CD4-positive, alpha-beta memory T cell (primary cell): Measurements from ENCODE around the gene RAB40C. TPM values are rescaled to one million over a fixed set of nuclear protein-coding genes. Genes with fewer than 3 reads are reported as not detected.

Experiments used
- CTCF ChIA-PET: fragments of 350-600 bp; sonication (Branson Sonifier 250); formaldehyde crosslinking; loops from one replicate; lab custom pipeline; 2021; ENCODE audit warnings: inconsistent platforms; ENCODE audit not compliant: partially characterized antibody; lab: Charles Lee
- POLR2A ChIA-PET: fragments of 350-600 bp; sonication (Branson Sonifier 250); formaldehyde crosslinking; loops from one replicate; lab custom pipeline; 2021; ENCODE audit not compliant: partially characterized antibody; lab: Charles Lee
- DNase-seq, 5 donors: peaks; one replicate each; pipeline versions ENCODE4 v3.0.0 to v3.0.0-alpha.2; 2020 to 2022; ENCODE audit warnings: mixed read lengths in 1 of 5
- H3K27ac ChIP-seq: one replicate; pipeline ENCODE4 v1.7.0; 2013; ENCODE audit warnings: low read depth, low read length
- H3K27me3 ChIP-seq: 2 replicates; pipeline ENCODE4 v1.7.0; 2013; ENCODE audit warnings: mild to moderate bottlenecking, low read length, moderate library complexity; ENCODE audit not compliant: insufficient read depth
- H3K36me3 ChIP-seq: 2 replicates; pipeline ENCODE4 v1.7.0; 2013; ENCODE audit warnings: mild to moderate bottlenecking, low read length, moderate library complexity; ENCODE audit not compliant: insufficient read depth
- H3K4me1 ChIP-seq: 2 replicates; pipeline ENCODE4 v1.7.0; 2013; ENCODE audit warnings: mild to moderate bottlenecking, low read length, moderate library complexity; ENCODE audit not compliant: insufficient read depth
- H3K4me3 ChIP-seq, 2 donors: one replicate each; pipeline ENCODE4 v1.7.0; 2013; ENCODE audit warnings: low read length in 2 of 2, mild to moderate bottlenecking in 1 of 2
- H3K9me3 ChIP-seq, 2 donors: one replicate each; pipeline ENCODE4 v1.7.0; 2013; ENCODE audit warnings: low read length in 2 of 2, control low read depth in 1 of 2; ENCODE audit not compliant: control insufficient read depth in 1 of 2
- H3K27ac Mint-ChIP-seq, 7 donors: one replicate each; pipeline ENCODE4 v1.8.0; 2020 to 2021; ENCODE audit warnings: mixed read lengths in 7 of 7, mild to moderate bottlenecking in 6 of 7, inconsistent platforms in 3 of 7, moderate library complexity in 3 of 7
- H3K27me3 Mint-ChIP-seq, 2 donors: one replicate each; pipeline ENCODE4 v1.8.0; 2020 to 2021; ENCODE audit warnings: mixed read lengths in 2 of 2
- H3K36me3 Mint-ChIP-seq, 2 donors: one replicate each; pipeline ENCODE4 v1.8.0; 2020 to 2021; ENCODE audit warnings: mixed read lengths in 2 of 2, inconsistent platforms in 1 of 2, mild to moderate bottlenecking in 1 of 2
- H3K4me1 Mint-ChIP-seq, 4 donors: one replicate each; pipeline ENCODE4 v1.8.0; 2020 to 2021; ENCODE audit warnings: mixed read lengths in 4 of 4, mild to moderate bottlenecking in 1 of 4
- H3K4me3 Mint-ChIP-seq, 8 donors: one replicate each; pipeline ENCODE4 v1.8.0; 2020 to 2021; ENCODE audit warnings: mixed read lengths in 8 of 8, mild to moderate bottlenecking in 7 of 8, moderate library complexity in 6 of 8, inconsistent platforms in 3 of 8
- H3K9me3 Mint-ChIP-seq, 8 donors: one replicate each; pipeline ENCODE4 v1.8.0; 2020 to 2021; ENCODE audit warnings: mixed read lengths in 8 of 8, mild to moderate bottlenecking in 5 of 8, inconsistent platforms in 3 of 8, moderate library complexity in 1 of 8
- intact Hi-C: fragments of 100-400 bp; cut with micrococcal nuclease; formaldehyde crosslinking; loops from one replicate; pipeline ENCODE4 v1.15.1; 2023
- polyA plus RNA-seq, 2 donors: library from polyadenylated mRNA; unstranded; fragments of 300-500 nt; fragmentation: Illumina TruSeq; gene quantifications; one replicate each; pipeline ENCODE4 v1.2.3, GENCODE V29; 2021
- total RNA-seq, 2 experiments: library from RNA; stranded (reverse); gene quantifications; one replicate each; pipeline ENCODE4 v1.2.3, GENCODE V29; 2021

The RAB40C gene, protein sequence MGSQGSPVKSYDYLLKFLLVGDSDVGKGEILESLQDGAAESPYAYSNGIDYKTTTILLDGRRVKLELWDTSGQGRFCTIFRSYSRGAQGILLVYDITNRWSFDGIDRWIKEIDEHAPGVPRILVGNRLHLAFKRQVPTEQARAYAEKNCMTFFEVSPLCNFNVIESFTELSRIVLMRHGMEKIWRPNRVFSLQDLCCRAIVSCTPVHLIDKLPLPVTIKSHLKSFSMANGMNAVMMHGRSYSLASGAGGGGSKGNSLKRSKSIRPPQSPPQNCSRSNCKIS
- 10 to 100 TPM; 22.0 to 25.6 TPM for total RNA-seq
- 10 to 100 TPM in 1 of 2 donors, 1 to 10 TPM in 1; 6.8 to 17.7 TPM for polyA plus RNA-seq

DNA sequence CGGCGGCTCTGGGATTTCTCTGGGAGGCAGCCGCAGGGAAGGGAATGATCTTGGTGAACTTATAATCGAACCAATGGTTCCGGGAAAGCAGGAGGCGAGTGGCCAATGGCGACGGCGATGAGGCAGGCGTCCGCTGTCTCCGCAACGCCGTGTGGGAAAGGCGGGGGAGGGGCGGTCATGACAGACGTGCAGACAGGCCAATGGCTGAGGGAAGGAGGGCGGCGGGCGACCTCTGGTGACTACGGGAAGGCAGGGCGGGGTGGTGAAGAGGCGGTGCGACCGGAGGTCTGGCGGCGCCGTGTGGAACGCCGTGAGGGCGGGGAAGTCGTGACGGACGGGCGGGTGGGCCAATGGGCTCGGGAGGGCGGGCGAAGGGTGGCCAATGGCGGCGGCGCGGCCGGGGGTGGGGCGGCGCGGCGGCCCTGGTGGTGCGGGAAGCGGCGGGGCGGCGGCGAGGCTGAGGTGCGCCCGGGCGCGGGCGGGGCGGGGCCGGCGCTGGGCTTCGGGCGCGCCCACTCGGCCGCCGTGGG is at the start of gene RAB40C:
Gene RAB40C, plus strand, starts transcription at position 409 of the 530 bp plus-strand sequence. CDS start 226 bp downstream, outside the sequence.
- H3K4me1 Mint-ChIP-seq: peaks cover 16 to 54% (median 33%) of the 10 kb centered on the region in 4 donors
- ChIA-PET CTCF (no interaction called here), POLR2A (interaction anchor here (0.8 to 2.2 kb wide), 6 partner anchors 10 to 188 kb away, joined by 3 to 18 read pairs (median 8); partner anchors contain the start of genes DECR2, METTL26, NHLRC4 and PIGQ)
- Histone ChIP-seq H3K27me3 (no peaks in the 10 kb centered on the region), H3K36me3 (no peaks in the 10 kb centered on the region), H3K9me3 (no peaks in the 10 kb centered on the region), H3K4me3 (peak within 1 kb of the TSS; percentile 52 to 89), H3K27ac (peak within 1 kb of the TSS; percentile 85), H3K4me1 (peaks cover 27% of the 10 kb centered on the region)
- peak; percentile 99 for DNase-seq
- H3K27me3 Mint-ChIP-seq: no peaks in the 10 kb centered on the region
- peak within 1 kb of the TSS; percentile 93 to 100 (median 99) for H3K4me3 Mint-ChIP-seq
- H3K27ac Mint-ChIP-seq: peak within 1 kb of the TSS; percentile 91 to 100 (median 99)
- H3K36me3 Mint-ChIP-seq: peaks cover 0 to 13% of the 10 kb centered on the region in 2 donors
- intact Hi-C loops: loop anchor here (1.0 to 10.0 kb wide), 6 partner anchors 19 to 381 kb away; partner anchors contain the start of genes CAPN15, LMF1, METTL26 and MRPL28
- peaks cover 0 to 2% (median 0%) of the 10 kb centered on the region in 8 donors for H3K9me3 Mint-ChIP-seq

- H3K9me3 Mint-ChIP-seq: no peaks in the 10 kb centered on the region
Observed at GRCh38 chr16:540645-541340, 49.1 kb upstream of the RAB40C start.

GRCh38 chr16:543301-544164 is 46.3 kb upstream of the RAB40C start:
- peaks cover 0 to 4% (median 1%) of the 10 kb centered on the region in 4 donors for H3K4me1 Mint-ChIP-seq
- ChIA-PET CTCF (no interaction called here), POLR2A (no interaction called here)
- Histone ChIP-seq H3K27ac (no peak overlapping the region), H3K27me3 (no peaks in the 10 kb centered on the region), H3K36me3 (no peaks in the 10 kb centered on the region), H3K4me1 (no peaks in the 10 kb centered on the region), H3K4me3 (no peak overlapping the region), H3K9me3 (no peaks in the 10 kb centered on the region)
- DNase-seq: no peak
- H3K27me3 Mint-ChIP-seq: no peaks in the 10 kb centered on the region
- H3K27ac Mint-ChIP-seq: no peak overlapping the region
- peaks cover 0 to 9% of the 10 kb centered on the region in 2 donors for H3K36me3 Mint-ChIP-seq
- intact Hi-C loops: no loop called here
- no peaks in the 10 kb centered on the region for H3K9me3 Mint-ChIP-seq
- H3K4me3 Mint-ChIP-seq: no peak overlapping the region

More at GRCh38 chr16:540645-541340, 49.1 kb upstream of the RAB40C start:
- Histone ChIP-seq H3K4me1 (no peaks in the 10 kb centered on the region), H3K27me3 (no peaks in the 10 kb centered on the region), H3K36me3 (no peaks in the 10 kb centered on the region), H3K9me3 (no peaks in the 10 kb centered on the region), H3K4me3 (no peak overlapping the region), H3K27ac (no peak overlapping the region)
- H3K4me3 Mint-ChIP-seq: no peak overlapping the region
- intact Hi-C loops: no loop called here
- H3K27me3 Mint-ChIP-seq: no peaks in the 10 kb centered on the region
- POLR2A ChIA-PET: no interaction called here
- DNase-seq: no peak
- CTCF ChIA-PET: no interaction called here
- H3K27ac Mint-ChIP-seq: no peak overlapping the region
- peaks cover 0 to 4% (median 1%) of the 10 kb centered on the region in 4 donors for H3K4me1 Mint-ChIP-seq
- peaks cover 0 to 9% of the 10 kb centered on the region in 2 donors for H3K36me3 Mint-ChIP-seq

GRCh38 chr16:544517-544916 is 45.3 kb upstream of the RAB40C start:
- Mint-ChIP-seq H3K4me1 (peaks cover 0 to 1% (median 0%) of the 10 kb centered on the region in 4 donors), H3K9me3 (no peaks in the 10 kb centered on the region), H3K36me3 (peaks cover 0 to 5% of the 10 kb centered on the region in 2 donors), H3K27ac (no peak overlapping the region), H3K27me3 (no peaks in the 10 kb centered on the region), H3K4me3 (no peak overlapping the region)
- H3K9me3 ChIP-seq: no peaks in the 10 kb centered on the region
- H3K27me3 ChIP-seq: no peaks in the 10 kb centered on the region
- ChIA-PET POLR2A (no interaction called here), CTCF (no interaction called here)
- H3K4me1 ChIP-seq: no peaks in the 10 kb centered on the region
- DNase-seq: no peak
- intact Hi-C loops: no loop called here
- no peaks in the 10 kb centered on the region for H3K36me3 ChIP-seq
- no peak overlapping the region for H3K4me3 ChIP-seq
- H3K27ac ChIP-seq: no peak overlapping the region

- ChIA-PET POLR2A (interaction anchor here (1.0 to 1.4 kb wide), 2 partner anchors 18 to 89 kb away, joined by 3 to 5 read pairs; partner anchors contain the start of gene METTL26), CTCF (no interaction called here)
- peak overlapping the region in 1 of 7 donors; percentile 51 for H3K27ac Mint-ChIP-seq
- no peaks in the 10 kb centered on the region for H3K4me1 ChIP-seq
- intact Hi-C loops: no loop called here
- no peaks in the 10 kb centered on the region for H3K36me3 ChIP-seq
- peak; percentile 28 to 63 (median 31) for DNase-seq
- no peaks in the 10 kb centered on the region for H3K27me3 ChIP-seq
- no peak overlapping the region for H3K4me3 Mint-ChIP-seq
- no peaks in the 10 kb centered on the region for H3K9me3 ChIP-seq
- H3K36me3 Mint-ChIP-seq: peaks cover 0 to 5% of the 10 kb centered on the region in 2 donors
- H3K4me3 ChIP-seq: no peak overlapping the region
- no peaks in the 10 kb centered on the region for H3K9me3 Mint-ChIP-seq
- H3K27me3 Mint-ChIP-seq: no peaks in the 10 kb centered on the region
- no peak overlapping the region for H3K27ac ChIP-seq
- peaks cover 0 to 1% (median 0%) of the 10 kb centered on the region in 4 donors for H3K4me1 Mint-ChIP-seq
Observed at GRCh38 chr16:546909-547770, 42.7 kb upstream of the RAB40C start.

GRCh38 chr16:548586-548985 is 41.3 kb upstream of the RAB40C start:
- H3K4me3 ChIP-seq: no peak overlapping the region
- no peaks in the 10 kb centered on the region for H3K27me3 ChIP-seq
- Mint-ChIP-seq H3K9me3 (no peaks in the 10 kb centered on the region), H3K27ac (no peak overlapping the region), H3K4me1 (peaks cover 0 to 1% (median 0%) of the 10 kb centered on the region in 4 donors), H3K4me3 (no peak overlapping the region), H3K27me3 (no peaks in the 10 kb centered on the region), H3K36me3 (peaks cover 0 to 1% of the 10 kb centered on the region in 2 donors)
- intact Hi-C loops: no loop called here
- no peak overlapping the region for H3K27ac ChIP-seq
- no peaks in the 10 kb centered on the region for H3K9me3 ChIP-seq
- POLR2A ChIA-PET: no interaction called here
- CTCF ChIA-PET: no interaction called here
- no peaks in the 10 kb centered on the region for H3K4me1 ChIP-seq
- no peak for DNase-seq
- H3K36me3 ChIP-seq: no peaks in the 10 kb centered on the region
